A673 (cell line): ENCODE results near the gene ATG13.

ENCODE experiments used
- EZH2 ChIP-seq: fragments of 200-600 bp; sonication (generic); IDR thresholded peaks from 2 replicates; pipeline ENCODE4 v1.6.1; 2017; ENCODE audit warnings: borderline replicate concordance, low read depth, mild to moderate bottlenecking, mixed read lengths, antibody characterized with exemption, low read length; ENCODE audit not compliant: poor library complexity, severe bottlenecking
- TF ChIP-seq, protein P1 (sequence below): fragments of 300-800, 200-600 bp; sonication (generic); conservative IDR thresholded peaks from 2 replicates; pipeline ENCODE4 v1.5.1; 2017; ENCODE audit warnings: low read depth, mild to moderate bottlenecking, antibody characterized with exemption, low read length, moderate library complexity, mixed read lengths

DNA sequence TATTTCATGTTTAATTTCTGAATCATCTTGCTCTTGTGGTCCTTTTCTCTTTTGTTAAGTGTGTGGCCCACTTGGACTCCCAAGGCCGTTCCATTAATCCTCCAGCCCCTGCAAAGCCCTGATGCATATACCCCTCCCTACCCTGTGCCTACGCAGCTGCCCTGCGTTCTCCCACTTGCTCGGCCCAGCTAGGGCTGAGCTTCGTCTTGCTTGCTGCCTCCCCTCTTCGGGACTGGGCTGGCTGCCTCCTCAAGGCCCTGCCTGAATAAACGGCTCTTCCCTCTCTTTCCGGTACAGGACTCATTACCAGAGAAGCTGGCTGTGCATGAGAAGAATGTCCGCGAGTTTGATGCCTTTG lies 54.6 kb downstream of the ATG13 start:
- TF ChIP-seq, protein P1, sequence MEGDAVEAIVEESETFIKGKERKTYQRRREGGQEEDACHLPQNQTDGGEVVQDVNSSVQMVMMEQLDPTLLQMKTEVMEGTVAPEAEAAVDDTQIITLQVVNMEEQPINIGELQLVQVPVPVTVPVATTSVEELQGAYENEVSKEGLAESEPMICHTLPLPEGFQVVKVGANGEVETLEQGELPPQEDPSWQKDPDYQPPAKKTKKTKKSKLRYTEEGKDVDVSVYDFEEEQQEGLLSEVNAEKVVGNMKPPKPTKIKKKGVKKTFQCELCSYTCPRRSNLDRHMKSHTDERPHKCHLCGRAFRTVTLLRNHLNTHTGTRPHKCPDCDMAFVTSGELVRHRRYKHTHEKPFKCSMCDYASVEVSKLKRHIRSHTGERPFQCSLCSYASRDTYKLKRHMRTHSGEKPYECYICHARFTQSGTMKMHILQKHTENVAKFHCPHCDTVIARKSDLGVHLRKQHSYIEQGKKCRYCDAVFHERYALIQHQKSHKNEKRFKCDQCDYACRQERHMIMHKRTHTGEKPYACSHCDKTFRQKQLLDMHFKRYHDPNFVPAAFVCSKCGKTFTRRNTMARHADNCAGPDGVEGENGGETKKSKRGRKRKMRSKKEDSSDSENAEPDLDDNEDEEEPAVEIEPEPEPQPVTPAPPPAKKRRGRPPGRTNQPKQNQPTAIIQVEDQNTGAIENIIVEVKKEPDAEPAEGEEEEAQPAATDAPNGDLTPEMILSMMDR, result no peak
- TF ChIP-seq EZH2, result no peak
